Type B pancreatic cell (in vitro differentiated cells): ENCODE data around the gene PRKN. TPM values are rescaled to one million over a fixed set of nuclear protein-coding genes. Genes with fewer than 3 reads are reported as not detected.

Source experiments
- DNase-seq: peaks from one replicate; pipeline ENCODE4 v3.0.0; 2021; ENCODE audit warnings: mixed read lengths; ENCODE audit not compliant: unreplicated experiment; ENCODE audit errors: extremely low spot score
- H3K27ac Mint-ChIP-seq: 2 replicates; pipeline ENCODE4 v1.8.0; 2021; ENCODE audit warnings: mild to moderate bottlenecking, mixed read lengths
- H3K27me3 Mint-ChIP-seq: 2 replicates; pipeline ENCODE4 v1.8.0; 2021; ENCODE audit warnings: mixed read lengths
- H3K36me3 Mint-ChIP-seq: 2 replicates; pipeline ENCODE4 v1.8.0; 2021; ENCODE audit warnings: mixed read lengths
- H3K4me1 Mint-ChIP-seq: one replicate; pipeline ENCODE4 v1.8.0; 2021; ENCODE audit warnings: mixed read lengths; ENCODE audit not compliant: unreplicated experiment
- H3K4me3 Mint-ChIP-seq: 2 replicates; pipeline ENCODE4 v1.8.0; 2021; ENCODE audit warnings: mild to moderate bottlenecking, mixed read lengths
- H3K9me3 Mint-ChIP-seq: 2 replicates; pipeline ENCODE4 v1.8.0; 2021; ENCODE audit warnings: mixed read lengths
- total RNA-seq: library from RNA; stranded (reverse); gene quantifications from 2 replicates; pipeline ENCODE4 v1.2.1, GENCODE V29; 2021; ENCODE audit warnings: low replicate concordance
- TF ChIP-seq, protein P1 (sequence below): fragments of 200-600 bp; sonication (generic); conservative IDR thresholded peaks from 2 replicates; pipeline ENCODE4 v1.5.0; 2021; ENCODE audit warnings: antibody characterized with exemption, mild to moderate bottlenecking

PRKN gene
- total RNA-seq, 1 donor from 2014 or later: 6.2 TPM

DNA sequence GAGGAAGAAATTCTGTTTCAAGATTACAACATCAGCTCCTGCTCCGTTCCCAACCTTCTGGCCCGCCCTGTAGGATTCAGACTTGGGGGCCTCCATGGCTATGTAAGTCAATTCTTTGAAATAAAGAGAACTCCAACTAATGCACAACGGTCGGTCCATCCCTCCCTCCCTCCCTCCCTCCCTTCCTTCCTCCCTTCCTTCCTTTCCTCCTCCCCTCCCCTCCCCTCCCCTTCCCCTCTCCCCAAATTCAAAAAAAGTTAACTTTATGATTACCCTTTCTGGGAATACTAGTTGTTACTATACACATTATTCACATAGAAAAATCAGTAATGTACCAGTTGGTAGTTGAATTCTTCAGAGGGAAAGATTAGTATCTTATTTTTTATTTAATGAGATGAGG lies 1274.0 kb downstream of the PRKN start:
- Mint-ChIP-seq H3K4me1 (peaks cover under 1% of the 10 kb centered on the region), H3K9me3 (no peaks in the 10 kb centered on the region), H3K27me3 (peaks cover 4% of the 10 kb centered on the region), H3K36me3 (no peaks in the 10 kb centered on the region), H3K27ac (no peak overlapping the region), H3K4me3 (no peak overlapping the region)
- no peak for DNase-seq
- TF ChIP-seq, protein P1, sequence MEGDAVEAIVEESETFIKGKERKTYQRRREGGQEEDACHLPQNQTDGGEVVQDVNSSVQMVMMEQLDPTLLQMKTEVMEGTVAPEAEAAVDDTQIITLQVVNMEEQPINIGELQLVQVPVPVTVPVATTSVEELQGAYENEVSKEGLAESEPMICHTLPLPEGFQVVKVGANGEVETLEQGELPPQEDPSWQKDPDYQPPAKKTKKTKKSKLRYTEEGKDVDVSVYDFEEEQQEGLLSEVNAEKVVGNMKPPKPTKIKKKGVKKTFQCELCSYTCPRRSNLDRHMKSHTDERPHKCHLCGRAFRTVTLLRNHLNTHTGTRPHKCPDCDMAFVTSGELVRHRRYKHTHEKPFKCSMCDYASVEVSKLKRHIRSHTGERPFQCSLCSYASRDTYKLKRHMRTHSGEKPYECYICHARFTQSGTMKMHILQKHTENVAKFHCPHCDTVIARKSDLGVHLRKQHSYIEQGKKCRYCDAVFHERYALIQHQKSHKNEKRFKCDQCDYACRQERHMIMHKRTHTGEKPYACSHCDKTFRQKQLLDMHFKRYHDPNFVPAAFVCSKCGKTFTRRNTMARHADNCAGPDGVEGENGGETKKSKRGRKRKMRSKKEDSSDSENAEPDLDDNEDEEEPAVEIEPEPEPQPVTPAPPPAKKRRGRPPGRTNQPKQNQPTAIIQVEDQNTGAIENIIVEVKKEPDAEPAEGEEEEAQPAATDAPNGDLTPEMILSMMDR: no peak

DNA sequence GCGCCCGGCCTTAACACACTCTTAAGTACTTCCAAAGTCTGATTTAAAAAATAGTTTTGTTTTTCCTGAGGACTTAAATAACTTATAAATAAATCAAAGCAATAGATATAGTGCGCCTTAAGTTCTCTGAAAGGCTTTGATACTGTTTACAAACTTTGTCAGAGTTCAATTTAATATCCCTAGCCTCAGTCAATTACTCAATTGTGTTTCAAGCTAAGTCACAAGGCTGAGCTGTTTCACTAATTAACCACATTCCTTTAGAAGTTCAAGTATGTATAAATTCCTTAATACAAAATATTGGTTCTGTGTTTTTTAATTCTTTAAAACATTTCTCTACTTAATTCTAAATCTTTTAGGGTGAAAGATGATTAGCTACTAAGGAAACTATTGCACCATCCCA lies 1275.3 kb downstream of the PRKN start:
- DNase-seq: no peak
- H3K27me3 Mint-ChIP-seq: peaks cover 4% of the 10 kb centered on the region
- no peak overlapping the region for H3K27ac Mint-ChIP-seq
- no peaks in the 10 kb centered on the region for H3K4me1 Mint-ChIP-seq
- TF ChIP-seq, protein P1: no peak
- H3K36me3 Mint-ChIP-seq: no peaks in the 10 kb centered on the region
- H3K4me3 Mint-ChIP-seq: no peak overlapping the region
- H3K9me3 Mint-ChIP-seq: no peaks in the 10 kb centered on the region

DNA sequence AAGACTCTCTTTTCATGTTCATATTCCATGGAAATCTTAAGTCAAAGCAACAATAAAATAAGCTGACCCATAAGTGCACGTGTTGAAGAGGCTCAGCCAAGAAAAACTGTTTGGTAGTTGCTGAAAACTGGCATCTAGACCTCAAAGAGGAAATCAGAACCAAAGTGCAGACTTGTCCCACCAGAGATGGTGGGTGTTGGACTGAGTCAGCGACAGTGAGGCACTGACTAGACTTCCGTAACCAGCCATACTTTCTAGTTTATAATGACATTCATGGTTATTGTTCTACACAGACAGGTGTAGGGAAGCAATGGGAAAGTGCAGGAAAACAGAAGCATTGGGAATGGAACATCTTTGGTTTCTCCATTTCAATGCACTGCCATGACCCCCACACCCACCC lies 1278.0 kb downstream of the PRKN start:
- Mint-ChIP-seq H3K36me3 (no peaks in the 10 kb centered on the region), H3K4me1 (peaks cover 7% of the 10 kb centered on the region), H3K4me3 (no peak overlapping the region), H3K27ac (no peak overlapping the region), H3K27me3 (peaks cover 9% of the 10 kb centered on the region), H3K9me3 (no peaks in the 10 kb centered on the region)
- DNase-seq: no peak
- TF ChIP-seq, protein P1: no peak

DNA sequence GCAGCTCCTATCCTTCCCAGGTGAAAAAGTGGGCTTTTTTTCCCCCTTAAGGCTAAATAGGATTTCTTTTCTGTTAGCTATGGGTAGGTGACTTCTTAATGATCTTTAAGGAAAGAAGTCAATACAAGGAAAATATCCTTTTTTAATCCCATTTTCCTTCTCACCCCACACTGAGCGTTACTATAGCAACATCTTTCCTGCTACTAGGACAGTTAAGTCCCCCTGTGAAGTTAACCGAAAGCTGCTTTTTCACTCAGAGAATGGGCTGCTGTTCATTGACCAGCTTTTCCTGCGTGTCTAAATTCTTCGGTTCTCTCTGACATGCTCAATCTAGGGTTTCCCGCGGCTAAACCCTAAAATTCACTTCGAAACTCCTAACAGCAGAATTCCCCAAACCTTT lies 1280.6 kb downstream of the PRKN start:
- Mint-ChIP-seq H3K4me1 (peaks cover 10% of the 10 kb centered on the region), H3K4me3 (no peak overlapping the region), H3K27me3 (peaks cover 9% of the 10 kb centered on the region), H3K27ac (no peak overlapping the region), H3K9me3 (no peaks in the 10 kb centered on the region), H3K36me3 (no peaks in the 10 kb centered on the region)
- DNase-seq: no peak
- TF ChIP-seq, protein P1: no peak

DNA sequence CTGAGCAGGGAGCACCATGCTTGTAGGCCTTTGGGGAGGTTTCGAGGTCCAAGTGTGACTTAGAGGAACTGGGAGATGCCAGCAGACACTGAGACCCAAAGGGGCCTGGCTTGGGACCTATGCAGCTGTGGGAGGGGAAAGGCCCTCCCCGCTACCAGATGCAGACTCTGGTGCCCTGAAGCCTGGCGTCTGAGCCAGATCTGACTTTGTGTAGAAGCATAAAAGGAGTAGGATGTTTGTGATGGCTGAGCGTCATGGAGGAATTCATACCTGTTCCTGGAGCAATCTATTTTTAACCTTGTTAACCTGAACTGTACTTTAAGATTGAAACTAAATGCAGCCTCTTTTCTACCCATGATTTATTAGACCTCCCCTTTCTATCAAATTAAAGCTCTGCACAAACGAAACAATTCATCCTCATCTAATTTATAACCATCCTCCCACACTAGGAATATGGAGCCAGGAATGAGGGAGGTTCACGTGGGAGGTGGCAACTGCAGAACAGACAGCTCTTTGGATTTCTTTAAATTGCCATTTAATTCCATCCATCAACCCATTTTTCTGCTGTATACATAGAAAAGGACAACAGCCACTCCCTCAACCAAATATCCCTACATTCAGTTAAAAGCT lies 1281.2 kb downstream of the PRKN start:
- no peak overlapping the region for H3K4me3 Mint-ChIP-seq
- no peaks in the 10 kb centered on the region for H3K36me3 Mint-ChIP-seq
- no peaks in the 10 kb centered on the region for H3K9me3 Mint-ChIP-seq
- TF ChIP-seq, protein P1: no peak
- H3K27ac Mint-ChIP-seq: no peak overlapping the region
- peaks cover 10% of the 10 kb centered on the region for H3K4me1 Mint-ChIP-seq
- no peak for DNase-seq
- peaks cover 9% of the 10 kb centered on the region for H3K27me3 Mint-ChIP-seq
